HepG2 (cell line): ENCODE measurements around the gene PROC. TPM values are rescaled to one million over a fixed set of nuclear protein-coding genes. Genes with fewer than 3 reads are reported as not detected.

Experiments used
- ATAC-seq: fragments of 200-7000 bp; cut with Tn5 transposase; 3 replicates; pipeline ENCODE4 v1.9.1; 2020; ENCODE audit warnings: mild to moderate bottlenecking, moderate library complexity
- BruUV-seq: library from RNA; stranded (reverse); fragments of 400-500 nt; replicated peaks from 2 replicates; lab custom pipeline; 2021; lab: Mats Ljungman, UMichigan
- CTCF ChIA-PET: fragments of 300-600 bp; formaldehyde crosslinking; extraction: SDS; loops from one replicate; lab custom pipeline; 2021; ENCODE audit warnings: low total read pairs, inconsistent platforms, low intra/inter-chr PET ratio; lab: Yijun Ruan, JAX
- POLR2A ChIA-PET: fragments of 350-600 bp; sonication (Branson Sonifier 250); formaldehyde crosslinking; loops from one replicate; lab custom pipeline; 2020; ENCODE audit warnings: antibody characterized with exemption, inconsistent platforms; lab: Yijun Ruan, JAX
- DNase-seq: peaks from one replicate; pipeline ENCODE4 v3.0.0-alpha.2; 2015; ENCODE audit warnings: low spot score
- FAIRE-seq: peaks from 3 replicates; lab custom pipeline; 2011; peaks lifted over from hg19 to GRCh38; lab: Jason Lieb, UNC
- H2AFZ ChIP-seq: one replicate; pipeline ENCODE4 v1.6.1; 2011; ENCODE audit warnings: low read length, inconsistent platforms
- H3K27ac ChIP-seq: fragments of 300-600 bp; 3 replicates; pipeline ENCODE4 v1.8.0; 2011; ENCODE audit warnings: mixed run types, mild to moderate bottlenecking, mixed read lengths, low read length, inconsistent platforms; ENCODE audit not compliant: insufficient read depth; ENCODE audit errors: extremely low read length
- H3K27me3 ChIP-seq, 2 experiments: fragments of 200-600 bp in 1 of 2; 2 replicates in 1 of 2; 3 replicates in 1 of 2; pipeline versions ENCODE4 v1.6.0 to v1.8.0; 2011; ENCODE audit warnings: low read length in 2 of 2, mild to moderate bottlenecking in 2 of 2, moderate library complexity in 2 of 2, inconsistent platforms in 1 of 2; ENCODE audit not compliant: insufficient read depth in 2 of 2, control insufficient read depth in 1 of 2
- H3K36me3 ChIP-seq, 2 experiments: fragments of 200-600 bp in 1 of 2; replicated peaks in 1 of 2; 2 replicates in 1 of 2; 3 replicates in 1 of 2; pipeline versions ENCODE4 v1.5.1 to v1.8.0; 2011; ENCODE audit warnings: low read length in 2 of 2, inconsistent platforms in 1 of 2; ENCODE audit not compliant: insufficient read depth in 2 of 2, control insufficient read depth in 1 of 2
- H3K4me1 ChIP-seq: 2 replicates; pipeline ENCODE4 v1.5.1; 2012; ENCODE audit warnings: low read length, inconsistent platforms; ENCODE audit not compliant: insufficient read depth
- H3K4me2 ChIP-seq: 2 replicates; pipeline ENCODE4 v1.6.0; 2011; ENCODE audit warnings: low read depth, low read length, inconsistent platforms
- H3K4me3 ChIP-seq, 3 experiments: fragments of 200-600 bp in 1 of 3; sonication (generic), shearing (Covaris generic) in 1 of 3; replicated peaks in 1 of 3; 2 replicates each; pipeline ENCODE4 v1.5.1; 2011 to 2016; ENCODE audit warnings: low read length in 3 of 3, inconsistent platforms in 2 of 3, low read depth in 2 of 3, mild to moderate bottlenecking in 2 of 3, control low read depth in 1 of 3, mixed read lengths in 1 of 3; ENCODE audit not compliant: insufficient read depth in 1 of 3
- H3K79me2 ChIP-seq: one replicate; pipeline ENCODE4 v1.6.1; 2011; ENCODE audit warnings: low read length, inconsistent platforms; ENCODE audit not compliant: insufficient read depth
- H3K9ac ChIP-seq: 2 replicates; pipeline ENCODE4 v1.6.0; 2011; ENCODE audit warnings: mild to moderate bottlenecking, low read depth, low read length, inconsistent platforms; ENCODE audit not compliant: insufficient read depth
- H3K9me3 ChIP-seq: 2 replicates; pipeline ENCODE4 v1.5.1; 2012; ENCODE audit warnings: mild to moderate bottlenecking, low read length
- H4K20me1 ChIP-seq: 2 replicates; pipeline ENCODE4 v1.6.0; 2011; ENCODE audit warnings: inconsistent platforms, mild to moderate bottlenecking, low read length, moderate library complexity; ENCODE audit not compliant: insufficient read depth
- BHLHE40 ChIP-seq: IDR thresholded peaks from 2 replicates; pipeline ENCODE4 v1.6.1; 2011; ENCODE audit warnings: low read length, improper control_type of control experiment
- BORCS8-MEF2B ChIP-seq: sonication (generic); formaldehyde crosslinking; IDR thresholded peaks from 2 replicates; pipeline ENCODE4 v1.8.0; 2022; ENCODE audit warnings: mild to moderate bottlenecking, missing genetic modification reagents
- GABPB1 ChIP-seq: IDR thresholded peaks from 2 replicates; pipeline ENCODE4 v1.6.1; 2016; ENCODE audit warnings: mild to moderate bottlenecking, missing genetic modification reagents, moderate library complexity, missing compliant biosample characterization
- GATA4 ChIP-seq: sonication (generic); IDR thresholded peaks from 2 replicates; pipeline ENCODE4 v1.6.1; 2016; ENCODE audit warnings: antibody characterized with exemption, low read depth, borderline replicate concordance
- KDM1A ChIP-seq: IDR thresholded peaks from 2 replicates; pipeline ENCODE4 v1.6.1; 2016; ENCODE audit warnings: missing compliant biosample characterization
- MTA1 ChIP-seq: sonication (generic); formaldehyde crosslinking; IDR thresholded peaks from 2 replicates; pipeline ENCODE4 v1.4.0; 2020; ENCODE audit warnings: missing genetic modification reagents, mild to moderate bottlenecking, borderline replicate concordance
- TAF1 ChIP-seq: sonication (generic); formaldehyde crosslinking; IDR thresholded peaks from 2 replicates; pipeline ENCODE4 v1.4.0; 2020; ENCODE audit warnings: missing genetic modification reagents
- TBP ChIP-seq: sonication (generic); formaldehyde crosslinking; IDR thresholded peaks from 2 replicates; pipeline ENCODE4 v1.5.0; 2020; ENCODE audit warnings: missing genetic modification reagents
- ZBTB3 ChIP-seq: sonication (generic); formaldehyde crosslinking; IDR thresholded peaks from 2 replicates; pipeline ENCODE4 v1.4.0; 2020; ENCODE audit warnings: low read depth, mild to moderate bottlenecking, moderate library complexity, missing genetic modification reagents, borderline replicate concordance
- ZNF354B ChIP-seq: sonication (generic); formaldehyde crosslinking; IDR thresholded peaks from 2 replicates; pipeline ENCODE4 v1.8.0; 2022; ENCODE audit warnings: mild to moderate bottlenecking, missing genetic modification reagents
- ZNF607 ChIP-seq: sonication (generic); formaldehyde crosslinking; IDR thresholded peaks from 2 replicates; pipeline ENCODE4 v1.5.1; 2020; ENCODE audit warnings: missing genetic modification reagents, mild to moderate bottlenecking, borderline replicate concordance
- WGBS: methylation state at CpG from one replicate; pipeline ENCODE4 v1.1.6; 2017; ENCODE audit warnings: low lambda C conversion rate; 5-methylcytosine and 5-hydroxymethylcytosine counted together
- in situ Hi-C: cut with HindIII; loops from 2 replicates; pipeline ENCODE4 v1.10.0; 2017; ENCODE audit warnings: low pct_unique_long_range_greater_than_20kb; ENCODE audit not compliant: extremely low pct_ligation_motif_present
- intact Hi-C: fragments of 100-400 bp; cut with micrococcal nuclease; formaldehyde crosslinking; loops from one replicate; pipeline ENCODE4 v1.10.0; 2022; ENCODE audit not compliant: unreplicated experiment
- polyA plus RNA-seq, 8 experiments: library from polyadenylated mRNA; depleted of rRNA in 3 of 8; stranded (reverse) in 7 of 8; unstranded in 1 of 8; fragments of >200 nt; fragmentation: Illumina TruSeq in 4 of 8; extraction: Trizol in 4 of 8; gene quantifications; 2 replicates each; pipeline versions ENCODE4 v1.2.1 to v1.2.3, GENCODE V29; 2011 to 2016; ENCODE audit warnings: low read depth in 4 of 8, missing spikeins in 1 of 8, mixed read lengths in 1 of 8; ENCODE audit not compliant: insufficient read depth in 1 of 8
- total RNA-seq, 5 experiments: library from RNA; depleted of rRNA; stranded (reverse); fragments of >200 nt; fragmentation: Illumina TruSeq; extraction: Trizol; gene quantifications; 2 replicates each; pipeline ENCODE4 v1.2.3, GENCODE V29; 2016; ENCODE audit warnings: low read depth in 1 of 5
- TF ChIP-seq, protein P1 (sequence below): sonication (generic); formaldehyde crosslinking; IDR thresholded peaks from 2 replicates; pipeline ENCODE4 v1.5.1; 2020; ENCODE audit warnings: mild to moderate bottlenecking, missing genetic modification reagents, moderate library complexity
- TF ChIP-seq, protein P2 (sequence below), 2 experiments: IDR thresholded peaks; 2 replicates each; pipeline ENCODE4 v1.6.1; 2011 to 2012; ENCODE audit warnings: low read length in 2 of 2, borderline replicate concordance in 1 of 2, low read depth in 1 of 2, mild to moderate bottlenecking in 1 of 2, moderate library complexity in 1 of 2
- TF ChIP-seq, protein P3 (sequence below): sonication (generic); formaldehyde crosslinking; IDR thresholded peaks from 2 replicates; pipeline ENCODE4 v1.5.0; 2020; ENCODE audit warnings: missing genetic modification reagents, mild to moderate bottlenecking, borderline replicate concordance

Gene PROC
- total and polyA plus RNA-seq, 2 of the 13 experiments (the other 11 are each of a cell fraction or from before 2014, with no cell fraction given) = 134 to 185 TPM

DNA sequence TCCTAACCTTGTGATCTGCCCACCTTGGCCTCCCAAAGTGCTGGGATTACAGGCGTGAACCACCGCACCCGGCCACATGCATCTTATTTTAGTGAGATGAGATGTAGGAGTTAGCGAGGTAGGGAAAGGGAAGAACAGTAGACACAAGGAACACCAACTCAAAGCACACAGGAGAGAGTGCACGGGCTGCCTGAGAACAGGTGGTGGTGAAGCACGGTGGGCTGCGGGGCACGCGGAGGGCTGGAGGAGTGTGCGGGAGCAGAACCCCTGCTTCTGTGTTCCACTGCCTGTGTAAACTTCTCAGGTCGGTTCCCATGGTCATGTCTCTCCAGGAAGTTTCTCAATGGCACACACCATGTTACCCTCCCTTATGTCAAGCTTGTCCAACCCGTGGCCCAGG, 38.7 kb downstream of the PROC start:
- WGBS = 97% methylated on average over 12 of the region's 12 CpGs
- intact Hi-C loops = no loop called here
- Histone ChIP-seq H3K4me3 (no peak overlapping the region), H3K79me2 (peaks cover 14% of the 10 kb centered on the region), H3K4me2 (peak overlapping the region; percentile 71; the same call in 1 of the 2 replicates), H3K9ac (no peak overlapping the region), H3K4me1 (peaks cover 67% of the 10 kb centered on the region), H2AFZ (no peak overlapping the region), H3K27ac (no peak overlapping the region), H3K36me3 (no peaks in the 10 kb centered on the region), H4K20me1 (no peaks in the 10 kb centered on the region), H3K27me3 (no peaks in the 10 kb centered on the region), H3K9me3 (no peaks in the 10 kb centered on the region)
- CTCF ChIA-PET = no interaction called here
- POLR2A ChIA-PET = interaction anchor here (1.4 to 1.5 kb wide), 2 partner anchors 37 to 163 kb away, joined by 3 read pairs; partner anchors contain the start of gene ERCC3
- in situ Hi-C loops = no loop called here
- FAIRE-seq (no peak), ATAC-seq (no peak), DNase-seq (no peak)
- BruUV-seq = no TSS peak
- TF ChIP-seq ZNF354B (CRISPR knock-in tag) (no peak), ZNF607 (no peak), ZBTB3 (CRISPR knock-in tag) (no peak), MTA1 (peak; percentile 52; the same call in 1 of the 2 replicates), BHLHE40 (no peak), TBP (CRISPR knock-in tag) (no peak), TAF1 (CRISPR knock-in tag) (no peak), GABPB1 (CRISPR knock-in tag) (0 out of 2 replicates have a peak, but pooled peaks have one; percentile 9), GATA4 (no peak), BORCS8-MEF2B (CRISPR knock-in tag) (0 out of 2 replicates have a peak, but pooled peaks have one; percentile 34), KDM1A (CRISPR knock-in tag) (no peak)
- TF ChIP-seq, protein P1, sequence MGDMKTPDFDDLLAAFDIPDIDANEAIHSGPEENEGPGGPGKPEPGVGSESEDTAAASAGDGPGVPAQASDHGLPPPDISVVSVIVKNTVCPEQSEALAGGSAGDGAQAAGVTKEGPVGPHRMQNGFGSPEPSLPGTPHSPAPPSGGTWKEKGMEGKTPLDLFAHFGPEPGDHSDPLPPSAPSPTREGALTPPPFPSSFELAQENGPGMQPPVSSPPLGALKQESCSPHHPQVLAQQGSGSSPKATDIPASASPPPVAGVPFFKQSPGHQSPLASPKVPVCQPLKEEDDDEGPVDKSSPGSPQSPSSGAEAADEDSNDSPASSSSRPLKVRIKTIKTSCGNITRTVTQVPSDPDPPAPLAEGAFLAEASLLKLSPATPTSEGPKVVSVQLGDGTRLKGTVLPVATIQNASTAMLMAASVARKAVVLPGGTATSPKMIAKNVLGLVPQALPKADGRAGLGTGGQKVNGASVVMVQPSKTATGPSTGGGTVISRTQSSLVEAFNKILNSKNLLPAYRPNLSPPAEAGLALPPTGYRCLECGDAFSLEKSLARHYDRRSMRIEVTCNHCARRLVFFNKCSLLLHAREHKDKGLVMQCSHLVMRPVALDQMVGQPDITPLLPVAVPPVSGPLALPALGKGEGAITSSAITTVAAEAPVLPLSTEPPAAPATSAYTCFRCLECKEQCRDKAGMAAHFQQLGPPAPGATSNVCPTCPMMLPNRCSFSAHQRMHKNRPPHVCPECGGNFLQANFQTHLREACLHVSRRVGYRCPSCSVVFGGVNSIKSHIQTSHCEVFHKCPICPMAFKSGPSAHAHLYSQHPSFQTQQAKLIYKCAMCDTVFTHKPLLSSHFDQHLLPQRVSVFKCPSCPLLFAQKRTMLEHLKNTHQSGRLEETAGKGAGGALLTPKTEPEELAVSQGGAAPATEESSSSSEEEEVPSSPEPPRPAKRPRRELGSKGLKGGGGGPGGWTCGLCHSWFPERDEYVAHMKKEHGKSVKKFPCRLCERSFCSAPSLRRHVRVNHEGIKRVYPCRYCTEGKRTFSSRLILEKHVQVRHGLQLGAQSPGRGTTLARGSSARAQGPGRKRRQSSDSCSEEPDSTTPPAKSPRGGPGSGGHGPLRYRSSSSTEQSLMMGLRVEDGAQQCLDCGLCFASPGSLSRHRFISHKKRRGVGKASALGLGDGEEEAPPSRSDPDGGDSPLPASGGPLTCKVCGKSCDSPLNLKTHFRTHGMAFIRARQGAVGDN (CRISPR knock-in tag) = peak; percentile 55
- TF ChIP-seq, protein P2, sequence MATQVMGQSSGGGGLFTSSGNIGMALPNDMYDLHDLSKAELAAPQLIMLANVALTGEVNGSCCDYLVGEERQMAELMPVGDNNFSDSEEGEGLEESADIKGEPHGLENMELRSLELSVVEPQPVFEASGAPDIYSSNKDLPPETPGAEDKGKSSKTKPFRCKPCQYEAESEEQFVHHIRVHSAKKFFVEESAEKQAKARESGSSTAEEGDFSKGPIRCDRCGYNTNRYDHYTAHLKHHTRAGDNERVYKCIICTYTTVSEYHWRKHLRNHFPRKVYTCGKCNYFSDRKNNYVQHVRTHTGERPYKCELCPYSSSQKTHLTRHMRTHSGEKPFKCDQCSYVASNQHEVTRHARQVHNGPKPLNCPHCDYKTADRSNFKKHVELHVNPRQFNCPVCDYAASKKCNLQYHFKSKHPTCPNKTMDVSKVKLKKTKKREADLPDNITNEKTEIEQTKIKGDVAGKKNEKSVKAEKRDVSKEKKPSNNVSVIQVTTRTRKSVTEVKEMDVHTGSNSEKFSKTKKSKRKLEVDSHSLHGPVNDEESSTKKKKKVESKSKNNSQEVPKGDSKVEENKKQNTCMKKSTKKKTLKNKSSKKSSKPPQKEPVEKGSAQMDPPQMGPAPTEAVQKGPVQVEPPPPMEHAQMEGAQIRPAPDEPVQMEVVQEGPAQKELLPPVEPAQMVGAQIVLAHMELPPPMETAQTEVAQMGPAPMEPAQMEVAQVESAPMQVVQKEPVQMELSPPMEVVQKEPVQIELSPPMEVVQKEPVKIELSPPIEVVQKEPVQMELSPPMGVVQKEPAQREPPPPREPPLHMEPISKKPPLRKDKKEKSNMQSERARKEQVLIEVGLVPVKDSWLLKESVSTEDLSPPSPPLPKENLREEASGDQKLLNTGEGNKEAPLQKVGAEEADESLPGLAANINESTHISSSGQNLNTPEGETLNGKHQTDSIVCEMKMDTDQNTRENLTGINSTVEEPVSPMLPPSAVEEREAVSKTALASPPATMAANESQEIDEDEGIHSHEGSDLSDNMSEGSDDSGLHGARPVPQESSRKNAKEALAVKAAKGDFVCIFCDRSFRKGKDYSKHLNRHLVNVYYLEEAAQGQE (IDR thresholded peaks at IDR 0.05; ENCODE audit: borderline replicate concordance in 1 of 2, low read depth in 1 of 2, low read length in 2 of 2) = no peak
- TF ChIP-seq, protein P3, sequence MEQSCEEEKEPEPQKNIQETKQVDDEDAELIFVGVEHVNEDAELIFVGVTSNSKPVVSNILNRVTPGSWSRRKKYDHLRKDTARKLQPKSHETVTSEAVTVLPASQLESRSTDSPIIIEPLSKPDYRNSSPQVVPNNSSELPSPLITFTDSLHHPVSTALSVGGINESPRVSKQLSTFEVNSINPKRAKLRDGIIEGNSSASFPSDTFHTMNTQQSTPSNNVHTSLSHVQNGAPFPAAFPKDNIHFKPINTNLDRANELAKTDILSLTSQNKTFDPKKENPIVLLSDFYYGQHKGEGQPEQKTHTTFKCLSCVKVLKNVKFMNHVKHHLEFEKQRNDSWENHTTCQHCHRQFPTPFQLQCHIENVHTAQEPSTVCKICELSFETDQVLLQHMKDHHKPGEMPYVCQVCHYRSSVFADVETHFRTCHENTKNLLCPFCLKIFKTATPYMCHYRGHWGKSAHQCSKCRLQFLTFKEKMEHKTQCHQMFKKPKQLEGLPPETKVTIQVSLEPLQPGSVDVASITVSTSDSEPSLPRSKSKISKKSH (CRISPR knock-in tag) = peak; percentile 43; the same call in 1 of the 2 replicates
